Natural killer cell treated with Interleukin-12 subunit alpha and Interleukin-12 subunit beta and Interleukin-15 and Interleukin-18, amount 100 ng/mL, for 72 hours (primary cell): Measurements from ENCODE around the gene INO80E. TPM values are rescaled to one million over a fixed set of nuclear protein-coding genes. Genes with fewer than 3 reads are reported as not detected.
A peak's percentile ranks its signal among the peaks of the same experiment; 100 is the strongest.
"Not testable (repeated sequence)": the region's sequence is repeated elsewhere in the genome, so short reads cannot be mapped to it uniquely, and the experiment has no call there.

Experiments
- ATAC-seq, 2 donors: fragments of 150-1000 bp; cut with Tn5 transposase in 1 of 2; sonication (Bioruptor Pico), chemical (Tn5 transposase) in 1 of 2; 2 replicates each; pipeline ENCODE4 v1.10.0; 2021
- DNase-seq: peaks from one replicate; pipeline ENCODE4 v3.0.0; 2022; ENCODE audit warnings: low spot score
- H3K27ac Mint-ChIP-seq, 2 donors: 1 replicate in 1 of 2; 2 replicates in 1 of 2; pipeline ENCODE4 v1.8.0; 2022; ENCODE audit warnings: mixed read lengths in 2 of 2, mild to moderate bottlenecking in 1 of 2, moderate library complexity in 1 of 2
- H3K27me3 Mint-ChIP-seq, 2 donors: 1 replicate in 1 of 2; 2 replicates in 1 of 2; pipeline ENCODE4 v1.8.0; 2022; ENCODE audit warnings: mixed read lengths in 2 of 2
- H3K36me3 Mint-ChIP-seq: one replicate; pipeline ENCODE4 v1.8.0; 2022; ENCODE audit warnings: mixed read lengths
- H3K4me1 Mint-ChIP-seq, 2 donors: 1 replicate in 1 of 2; 2 replicates in 1 of 2; pipeline ENCODE4 v1.8.0; 2022; ENCODE audit warnings: low read depth in 2 of 2, mixed read lengths in 2 of 2, mild to moderate bottlenecking in 1 of 2
- H3K4me3 Mint-ChIP-seq: one replicate; pipeline ENCODE4 v1.8.0; 2022; ENCODE audit warnings: mixed read lengths
- H3K9me3 Mint-ChIP-seq: 2 replicates; pipeline ENCODE4 v1.8.0; 2022; ENCODE audit warnings: mixed read lengths
- total RNA-seq, 2 donors: library from RNA; stranded (reverse); gene quantifications; one replicate each; pipeline ENCODE4 v1.2.3, GENCODE V29; 2022

The INO80E gene
- total RNA-seq, 2 donors from 2014 or later, result 101 to 133 TPM

DNA sequence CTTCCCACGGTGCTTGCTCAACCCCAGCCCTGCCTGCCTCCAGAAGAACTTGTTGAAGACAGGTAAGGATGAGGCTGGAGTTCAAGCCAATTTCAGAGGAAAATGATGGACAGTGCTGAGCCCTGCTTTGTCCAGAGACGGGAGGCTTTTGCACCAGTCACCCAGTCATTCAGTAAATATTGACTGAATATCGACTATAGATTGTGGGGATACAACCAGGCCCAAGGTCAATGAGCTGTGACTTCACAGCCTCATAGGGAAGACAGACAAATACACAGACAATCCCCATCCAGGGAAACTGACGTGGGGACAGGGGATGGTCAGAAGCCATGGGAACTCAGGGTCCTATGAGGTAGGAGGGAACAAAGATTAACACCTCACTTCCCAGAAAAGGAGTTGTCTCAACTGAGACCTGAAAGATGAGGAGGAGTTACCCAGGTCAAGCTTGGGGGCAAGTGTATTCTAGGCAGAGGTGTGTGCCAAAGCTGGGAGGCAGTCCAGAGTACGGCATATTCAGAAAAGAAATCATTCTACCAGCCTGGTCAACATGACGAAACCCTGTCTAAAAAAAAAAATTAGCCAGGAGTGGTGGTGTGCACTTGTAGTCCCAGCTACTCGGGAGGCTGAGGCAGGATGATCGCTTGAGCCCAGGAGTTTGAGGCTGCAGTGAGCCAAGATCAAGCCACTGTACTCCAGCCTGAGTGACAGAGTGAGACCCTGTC lies 20.7 kb downstream of the INO80E start:
- H3K4me3 Mint-ChIP-seq, result no peak overlapping the region
- H3K36me3 Mint-ChIP-seq, result no peaks in the 10 kb centered on the region
- H3K9me3 Mint-ChIP-seq, result no peaks in the 10 kb centered on the region
- H3K27ac Mint-ChIP-seq, result peak overlapping the region in 1 of 2 donors; percentile 12
- peaks cover 6 to 13% of the 10 kb centered on the region in 2 donors for H3K27me3 Mint-ChIP-seq
- ATAC-seq (no peak), DNase-seq (no peak)
- peaks cover 11 to 12% of the 10 kb centered on the region in 2 donors for H3K4me1 Mint-ChIP-seq

DNA sequence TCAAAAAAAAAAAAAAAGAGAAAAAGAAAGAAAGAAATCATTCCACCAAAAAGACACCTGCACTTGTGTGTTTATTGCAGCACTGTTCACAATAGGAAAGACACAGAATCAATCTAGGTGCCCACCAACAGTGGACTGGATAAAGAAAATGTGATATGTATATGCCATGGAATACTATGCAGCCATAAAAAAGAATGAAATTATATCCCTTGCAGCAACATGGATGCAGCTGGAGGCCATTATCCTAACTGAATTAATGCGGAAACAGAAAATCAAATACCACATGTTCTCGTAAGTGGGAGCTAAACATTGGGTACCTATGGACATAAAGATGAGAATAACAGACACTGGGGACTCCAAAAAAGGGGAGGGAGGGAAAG lies 21.2 kb downstream of the INO80E start:
- peaks cover 7% of the 10 kb centered on the region in 2 donors for H3K4me1 Mint-ChIP-seq
- no peak overlapping the region for H3K4me3 Mint-ChIP-seq
- H3K27ac Mint-ChIP-seq, result peak overlapping the region in 1 of 2 donors; percentile 12
- H3K27me3 Mint-ChIP-seq, result peaks cover under 1 to 9% of the 10 kb centered on the region in 2 donors
- ATAC-seq (no peak), DNase-seq (no peak)
- H3K36me3 Mint-ChIP-seq, result no peaks in the 10 kb centered on the region
- H3K9me3 Mint-ChIP-seq, result no peaks in the 10 kb centered on the region

DNA sequence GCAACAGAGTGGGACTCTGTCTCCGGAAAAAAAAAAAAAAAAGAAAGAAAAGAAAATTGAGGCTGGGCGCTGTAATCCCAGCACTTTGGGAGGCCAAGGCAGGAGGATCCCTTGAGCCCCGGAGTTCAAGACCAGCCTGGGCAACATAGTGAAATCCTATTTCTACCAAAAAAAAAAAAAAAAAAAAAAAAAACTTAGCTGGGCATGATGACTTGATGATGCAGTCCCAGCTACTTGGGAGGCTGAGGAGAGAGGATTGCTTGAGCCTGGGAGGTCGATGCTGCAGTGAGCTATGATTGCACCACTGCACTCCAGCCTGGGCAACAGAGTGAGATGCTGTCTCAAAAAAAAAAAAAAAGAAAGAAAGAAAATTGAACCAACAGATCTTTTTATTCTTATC lies 21.9 kb downstream of the INO80E start:
- DNase-seq, H3K4me3 Mint-ChIP-seq, H3K9me3 Mint-ChIP-seq, ATAC-seq, H3K36me3 Mint-ChIP-seq, H3K27me3 Mint-ChIP-seq, H3K4me1 Mint-ChIP-seq, H3K27ac Mint-ChIP-seq: not testable (repeated sequence)

DNA sequence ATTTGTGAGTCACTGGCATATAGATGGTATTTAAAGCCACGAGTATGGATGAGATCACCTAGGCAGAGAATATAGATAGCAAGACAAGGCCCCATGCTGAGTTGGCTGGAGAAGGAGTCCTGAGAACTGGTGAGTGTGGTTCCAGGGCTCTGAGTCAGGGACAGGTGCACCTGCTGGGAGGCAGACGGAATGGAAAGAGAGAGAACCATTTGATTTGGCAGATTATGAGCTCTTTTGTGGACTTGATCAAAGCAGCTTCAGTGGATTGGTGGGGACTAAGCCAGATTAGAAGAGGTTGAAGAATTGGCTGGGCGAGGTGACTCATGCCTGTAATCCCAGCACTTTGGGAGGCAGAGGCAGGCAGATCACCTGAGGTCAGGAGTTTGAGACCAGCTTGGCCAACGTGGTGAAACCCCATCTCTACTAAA lies 22.7 kb downstream of the INO80E start:
- H3K4me1 Mint-ChIP-seq, result peaks cover 7% of the 10 kb centered on the region in 2 donors
- H3K27me3 Mint-ChIP-seq, result peaks cover 0 to 9% of the 10 kb centered on the region in 2 donors
- no peaks in the 10 kb centered on the region for H3K9me3 Mint-ChIP-seq
- no peaks in the 10 kb centered on the region for H3K36me3 Mint-ChIP-seq
- H3K27ac Mint-ChIP-seq, result no peak overlapping the region
- DNase-seq, result no peak
- no peak for ATAC-seq
- no peak overlapping the region for H3K4me3 Mint-ChIP-seq

DNA sequence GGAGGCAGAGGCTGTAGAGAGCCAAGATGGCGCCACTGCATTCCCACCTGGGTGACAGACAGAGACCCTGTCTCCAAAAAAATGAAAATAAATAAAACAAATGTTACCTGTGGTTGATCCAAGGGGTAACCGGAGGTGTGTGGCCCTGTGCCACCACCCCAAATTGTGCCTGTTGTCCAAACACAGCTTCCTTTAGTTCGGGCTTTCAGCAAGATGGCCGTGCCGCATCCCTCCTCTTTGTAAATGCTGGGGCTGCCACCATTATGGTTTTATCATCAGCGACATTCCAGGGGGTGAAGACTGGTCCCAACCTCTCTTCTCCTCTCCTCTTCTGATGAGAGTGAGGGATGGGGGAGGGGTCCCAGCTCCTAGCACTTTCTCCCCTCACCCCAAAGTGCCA lies 26.8 kb downstream of the INO80E start, which contains the start of gene C16orf92:
Gene C16orf92 (plus strand): TSS at position 312 of the 400 bp plus-strand sequence. CDS start 143 bp downstream, outside the sequence.
- H3K27ac Mint-ChIP-seq, result no peak within 1 kb of the TSS
- no peaks in the 10 kb centered on the region for H3K36me3 Mint-ChIP-seq
- H3K4me3 Mint-ChIP-seq, result no peak within 1 kb of the TSS
- ATAC-seq, result no peak
- peaks cover 7 to 10% of the 10 kb centered on the region in 2 donors for H3K4me1 Mint-ChIP-seq
- H3K9me3 Mint-ChIP-seq, result no peaks in the 10 kb centered on the region
- DNase-seq, result no peak
- H3K27me3 Mint-ChIP-seq, result peaks cover 14 to 17% of the 10 kb centered on the region in 2 donors

DNA sequence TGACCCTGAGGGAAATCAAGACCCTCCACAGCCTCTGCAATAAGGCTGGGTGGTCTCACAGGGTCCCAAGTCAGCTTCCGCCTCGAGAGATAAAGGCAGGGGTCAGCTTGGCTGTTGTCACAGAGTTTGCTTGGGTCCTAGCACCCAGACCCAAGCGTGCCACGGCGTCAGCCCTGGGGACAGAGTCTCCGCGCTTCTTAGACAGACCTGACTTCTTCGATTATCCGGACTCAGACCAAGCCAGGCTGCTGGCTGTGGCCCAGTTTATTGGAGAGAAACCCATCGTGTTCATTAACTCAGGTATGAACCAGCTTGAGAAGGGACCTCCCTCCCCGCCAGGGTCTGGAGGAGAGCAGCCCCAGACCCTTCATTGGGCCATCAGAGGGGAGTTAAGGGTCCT lies 27.5 kb downstream of the INO80E start:
- ATAC-seq (no peak), DNase-seq (peak; percentile 28)
- Mint-ChIP-seq H3K4me3 (no peak overlapping the region), H3K27ac (no peak overlapping the region), H3K9me3 (no peaks in the 10 kb centered on the region), H3K36me3 (no peaks in the 10 kb centered on the region), H3K4me1 (peaks cover 7 to 10% of the 10 kb centered on the region in 2 donors), H3K27me3 (peaks cover 18 to 20% of the 10 kb centered on the region in 2 donors)

DNA sequence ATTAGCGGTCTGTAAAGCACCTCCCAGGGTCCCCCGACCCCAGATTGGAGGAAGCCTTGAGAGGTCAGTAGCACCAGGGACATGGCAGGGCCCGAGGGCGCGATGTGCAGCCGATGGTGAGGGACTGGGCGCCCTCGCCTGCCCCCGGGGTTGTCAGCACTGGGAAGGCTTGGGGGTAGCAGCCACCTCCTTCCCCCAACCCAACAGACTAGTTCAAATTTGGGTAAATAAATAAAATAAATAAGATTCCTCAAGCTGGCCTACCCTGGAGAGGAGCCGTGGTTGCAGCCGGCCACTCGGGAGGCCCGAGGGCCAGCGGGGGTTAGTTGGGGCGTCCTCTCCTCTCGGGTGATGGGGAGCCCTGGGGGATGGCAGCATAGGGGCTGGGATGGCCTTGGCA lies 28.4 kb downstream of the INO80E start:
- DNase-seq (peak; percentile 29), ATAC-seq (no peak)
- no peaks in the 10 kb centered on the region for H3K9me3 Mint-ChIP-seq
- H3K27me3 Mint-ChIP-seq, result peaks cover 22 to 23% of the 10 kb centered on the region in 2 donors
- no peaks in the 10 kb centered on the region for H3K36me3 Mint-ChIP-seq
- no peak overlapping the region for H3K4me3 Mint-ChIP-seq
- H3K27ac Mint-ChIP-seq, result no peak overlapping the region
- H3K4me1 Mint-ChIP-seq, result peaks cover 7 to 10% of the 10 kb centered on the region in 2 donors

DNA sequence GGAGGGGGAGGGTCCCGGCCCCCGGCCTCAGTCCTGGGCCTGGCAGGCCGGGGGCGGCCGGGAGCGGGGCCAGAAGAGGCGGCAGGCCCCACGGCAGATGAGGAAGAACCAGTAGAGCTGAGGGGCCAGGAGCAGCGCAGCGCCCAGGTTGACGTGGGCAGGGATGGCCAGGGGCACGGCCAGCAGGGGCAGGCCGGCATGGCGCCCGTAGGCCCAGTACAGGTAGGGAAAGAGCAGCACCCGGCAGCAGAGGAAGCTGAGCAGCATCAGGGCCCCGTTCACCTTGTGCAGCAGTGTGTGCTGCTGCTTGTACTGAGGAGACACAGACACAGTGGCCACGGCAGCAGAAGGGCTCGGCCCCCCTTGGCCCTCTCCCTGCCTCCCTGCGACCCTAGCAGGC lies 29.1 kb downstream of the INO80E start:
- DNase-seq (peak; percentile 55), ATAC-seq (no peak)
- H3K27me3 Mint-ChIP-seq, result peaks cover 29 to 30% of the 10 kb centered on the region in 2 donors
- no peak overlapping the region for H3K4me3 Mint-ChIP-seq
- no peak overlapping the region for H3K27ac Mint-ChIP-seq
- H3K9me3 Mint-ChIP-seq, result no peaks in the 10 kb centered on the region
- no peaks in the 10 kb centered on the region for H3K36me3 Mint-ChIP-seq
- H3K4me1 Mint-ChIP-seq, result peaks cover 7 to 10% of the 10 kb centered on the region in 2 donors

DNA sequence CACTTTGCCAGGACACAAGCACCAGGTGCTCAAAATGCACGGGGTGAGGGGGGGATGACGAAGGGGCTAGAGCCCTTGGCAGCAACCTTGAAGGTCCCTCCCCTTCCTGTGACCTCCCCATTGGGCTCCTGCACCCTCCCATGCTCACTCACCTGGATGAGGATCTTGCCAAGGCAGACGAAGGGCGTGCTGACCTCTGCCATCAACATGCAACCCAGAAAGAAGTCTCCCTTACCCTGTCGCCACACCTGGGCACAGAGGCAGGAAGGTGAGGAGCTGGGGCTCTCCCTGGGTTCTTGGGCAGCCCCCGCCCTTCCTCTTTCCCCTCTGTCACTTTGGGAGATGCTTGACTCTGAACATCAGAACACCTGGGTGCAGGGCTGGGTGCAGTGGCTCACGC lies 29.5 kb downstream of the INO80E start:
- no peaks in the 10 kb centered on the region for H3K9me3 Mint-ChIP-seq
- H3K36me3 Mint-ChIP-seq, result no peaks in the 10 kb centered on the region
- H3K27ac Mint-ChIP-seq, result no peak overlapping the region
- no peak overlapping the region for H3K4me3 Mint-ChIP-seq
- no peak for ATAC-seq
- peak; percentile 56 for DNase-seq
- peaks cover 7 to 10% of the 10 kb centered on the region in 2 donors for H3K4me1 Mint-ChIP-seq
- peaks cover 31% of the 10 kb centered on the region in 2 donors for H3K27me3 Mint-ChIP-seq

DNA sequence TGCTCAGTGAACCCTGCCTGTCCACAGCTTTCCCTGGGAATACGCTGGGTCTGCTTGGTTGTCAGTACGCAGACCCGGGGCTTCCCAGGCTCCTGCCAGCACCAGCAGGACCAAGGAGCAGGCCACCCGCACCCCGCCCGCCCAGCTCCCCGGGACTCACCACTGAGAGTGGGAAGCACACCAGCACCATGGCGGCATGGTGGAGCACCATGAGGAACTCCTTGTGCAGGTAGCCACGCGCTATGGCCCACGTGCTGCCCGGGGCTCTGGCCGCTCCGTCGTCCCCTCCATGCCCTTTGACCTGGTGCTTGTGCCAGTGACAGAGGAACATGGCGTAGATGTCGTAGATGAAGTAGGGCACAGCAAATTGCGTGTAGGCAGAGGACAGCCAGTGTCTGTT lies 30.4 kb downstream of the INO80E start:
- Mint-ChIP-seq H3K4me3 (no peak overlapping the region), H3K9me3 (no peaks in the 10 kb centered on the region), H3K36me3 (no peaks in the 10 kb centered on the region), H3K4me1 (peaks cover under 1 to 3% of the 10 kb centered on the region in 2 donors), H3K27me3 (peaks cover 31 to 32% of the 10 kb centered on the region in 2 donors), H3K27ac (no peak overlapping the region)
- ATAC-seq (no peak), DNase-seq (peak; percentile 25)

DNA sequence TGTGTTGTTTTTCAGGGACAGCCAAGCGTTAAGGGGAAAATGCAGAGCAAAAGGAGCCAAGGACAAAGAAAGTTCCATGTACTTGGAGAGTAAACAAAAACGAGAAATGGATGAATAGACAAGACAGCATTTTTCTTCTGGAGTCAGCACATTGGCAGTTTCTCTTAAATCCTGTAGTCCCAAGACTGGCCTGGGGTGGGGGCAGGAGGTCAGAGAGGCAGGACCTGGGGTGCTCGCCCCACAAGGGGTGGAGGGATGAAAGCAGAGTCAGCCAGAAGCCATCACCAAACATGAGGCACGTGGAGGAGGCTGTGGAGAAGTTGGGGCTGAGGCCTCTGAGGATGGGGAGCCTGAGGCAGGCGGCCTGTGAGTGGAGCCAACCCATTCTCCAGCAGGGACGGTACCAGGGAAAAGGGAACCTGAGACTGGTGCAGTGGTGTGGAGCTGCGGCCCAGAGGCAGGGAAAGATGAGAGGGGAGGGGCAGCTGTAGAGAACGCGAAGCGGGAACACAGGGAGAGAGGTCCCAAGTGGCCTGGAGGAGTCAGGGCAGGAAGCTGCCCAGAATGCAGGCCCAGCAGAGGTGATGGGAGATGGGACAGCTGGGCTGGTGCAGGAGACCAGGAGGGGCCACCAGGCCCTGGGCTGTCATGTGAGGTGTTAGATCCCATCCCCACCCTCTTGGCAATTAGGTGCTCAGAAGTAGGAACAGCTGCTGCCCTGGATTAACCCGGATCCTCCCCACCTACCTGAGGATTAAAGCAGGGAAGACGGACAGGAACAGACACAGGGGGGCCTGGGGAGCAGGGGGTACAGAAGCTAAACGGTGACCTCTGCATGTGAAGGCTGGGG lies 31.8 kb downstream of the INO80E start:
- no peak overlapping the region for H3K4me3 Mint-ChIP-seq
- DNase-seq, result peak; percentile 49
- ATAC-seq, result no peak
- H3K9me3 Mint-ChIP-seq, result no peaks in the 10 kb centered on the region
- H3K36me3 Mint-ChIP-seq, result no peaks in the 10 kb centered on the region
- H3K4me1 Mint-ChIP-seq, result peaks cover 4 to 6% of the 10 kb centered on the region in 2 donors
- no peak overlapping the region for H3K27ac Mint-ChIP-seq
- peaks cover 37 to 39% of the 10 kb centered on the region in 2 donors for H3K27me3 Mint-ChIP-seq

DNA sequence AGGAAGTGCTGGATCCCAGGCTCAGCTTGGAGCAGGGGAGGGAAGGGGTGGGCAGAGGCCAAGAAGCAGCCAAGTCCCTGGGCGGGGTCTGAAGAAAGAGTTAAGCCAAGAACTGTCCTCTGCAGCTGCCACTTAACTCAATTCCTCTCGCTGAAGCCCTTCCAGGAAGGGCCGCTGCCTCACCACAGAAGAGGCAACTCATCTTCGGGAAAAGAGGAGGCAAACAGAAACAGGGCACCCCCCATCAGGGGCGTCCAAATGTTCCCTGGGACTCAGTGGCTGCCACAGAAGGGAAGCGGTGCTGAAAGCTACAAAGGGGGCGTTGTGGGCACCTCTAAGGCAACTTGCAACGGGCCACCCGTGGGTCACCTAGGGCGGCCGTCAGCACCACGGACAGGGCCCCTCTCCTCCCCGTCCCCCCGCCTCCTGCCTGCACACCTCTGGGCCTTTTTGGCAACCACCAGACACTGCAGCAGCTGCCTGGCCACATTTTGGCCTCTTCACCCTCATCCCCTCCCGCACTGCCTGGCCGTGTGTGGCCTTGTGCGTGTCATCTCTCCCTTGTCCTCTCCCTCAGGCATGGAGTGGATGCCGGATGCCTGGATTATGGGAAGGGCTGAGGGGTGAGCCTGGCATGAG lies 32.5 kb downstream of the INO80E start:
- Mint-ChIP-seq H3K36me3 (no peaks in the 10 kb centered on the region), H3K4me3 (no peak overlapping the region), H3K9me3 (no peaks in the 10 kb centered on the region), H3K27me3 (peaks cover 37 to 39% of the 10 kb centered on the region in 2 donors), H3K27ac (no peak overlapping the region), H3K4me1 (peaks cover 4 to 6% of the 10 kb centered on the region in 2 donors)
- ATAC-seq (no peak), DNase-seq (peak; percentile 46)

DNA sequence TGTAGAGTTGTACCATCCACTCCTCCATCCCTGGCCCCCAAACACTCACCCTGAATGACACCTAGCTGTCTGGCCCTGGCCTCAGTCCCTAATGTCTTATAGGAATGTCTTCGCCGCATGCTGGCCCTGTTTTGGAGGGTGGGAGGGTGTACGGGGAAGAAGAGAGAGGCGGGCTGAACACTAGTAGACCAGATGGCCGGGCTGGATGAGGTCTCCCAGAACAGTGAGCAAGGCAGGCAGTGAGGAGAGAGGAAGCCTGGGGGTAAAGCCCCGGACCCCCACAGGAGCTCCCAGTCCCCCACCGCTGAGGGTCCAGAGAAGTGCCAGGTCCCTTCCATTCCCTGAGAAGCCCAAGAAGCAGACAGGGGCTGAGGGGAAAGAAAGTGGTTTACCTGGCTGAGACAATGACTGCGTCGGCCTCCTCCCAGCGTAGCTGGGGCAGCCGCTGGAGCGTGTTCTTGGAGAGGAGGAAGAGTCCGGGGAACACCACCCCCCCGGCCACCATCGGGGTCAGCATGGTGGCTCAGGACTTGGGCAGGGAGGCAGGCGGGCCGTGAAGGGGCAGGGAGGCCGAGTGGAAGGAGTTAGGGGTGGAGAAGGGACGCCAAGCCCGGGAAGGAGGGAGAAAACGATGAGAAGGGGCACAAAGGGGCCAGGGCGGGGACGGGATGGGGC lies 34.1 kb downstream of the INO80E start:
- no peaks in the 10 kb centered on the region for H3K36me3 Mint-ChIP-seq
- peaks cover 37 to 41% of the 10 kb centered on the region in 2 donors for H3K27me3 Mint-ChIP-seq
- ATAC-seq, result no peak
- no peaks in the 10 kb centered on the region for H3K9me3 Mint-ChIP-seq
- H3K4me1 Mint-ChIP-seq, result peaks cover 4 to 8% of the 10 kb centered on the region in 2 donors
- H3K4me3 Mint-ChIP-seq, result peak overlapping the region; percentile 15
- H3K27ac Mint-ChIP-seq, result no peak overlapping the region
- DNase-seq, result peak; percentile 55
